Right lobe of liver (tissue), 6 donors: ENCODE measurements around the gene OGN. TPM values are rescaled to one million over a fixed set of nuclear protein-coding genes. Genes with fewer than 3 reads are reported as not detected.

Experiments
- ATAC-seq, 4 donors: fragments of 200-7000 bp; cut with Tn5 transposase; one replicate each; pipeline ENCODE4 v1.9.1; 2020; ENCODE audit warnings: mild to moderate bottlenecking in 4 of 4, moderate library complexity in 4 of 4
- DNase-seq, 3 donors: peaks; one replicate each; pipeline ENCODE4 v3.0.0-alpha.2; 2020
- H3K27ac ChIP-seq, 3 donors: fragments of 200-600 bp; one replicate each; pipeline ENCODE4 v1.8.0; 2022
- H3K27me3 ChIP-seq, 2 donors: fragments of 200-600 bp; one replicate each; pipeline ENCODE4 v1.8.0; 2022
- H3K36me3 ChIP-seq, 4 donors: fragments of 200-600 bp; sonication (generic) in 1 of 4; one replicate each; pipeline versions ENCODE4 v1.5.1 to v1.8.0; 2017 to 2022; ENCODE audit warnings: control low read depth in 1 of 4
- H3K4me1 ChIP-seq, 4 donors: fragments of 200-600 bp; sonication (generic) in 1 of 4; one replicate each; pipeline versions ENCODE4 v1.5.1 to v1.8.0; 2017 to 2022; ENCODE audit warnings: control low read depth in 1 of 4
- H3K4me3 ChIP-seq, 3 donors: fragments of 200-600 bp; one replicate each; pipeline ENCODE4 v1.8.0; 2022
- H3K9me3 ChIP-seq, 4 donors: fragments of 200-600 bp; sonication (generic) in 1 of 4; one replicate each; pipeline versions ENCODE4 v1.5.1 to v1.8.0; 2017 to 2022; ENCODE audit warnings: control low read depth in 1 of 4
- POLR2A ChIP-seq: fragments of 450-650 bp; IDR thresholded peaks from one replicate; pipeline ENCODE4 v1.6.1; 2017; ENCODE audit warnings: antibody characterized with exemption, mild to moderate bottlenecking
- WGBS: methylation state at CpG from one replicate; pipeline ENCODE4 v1.1.6; 2018; ENCODE audit warnings: low coverage, low lambda C conversion rate; ENCODE audit not compliant: insufficient coverage; ENCODE audit errors: missing lambda C conversion rate; 5-methylcytosine and 5-hydroxymethylcytosine counted together
- intact Hi-C, 2 donors: fragments of 100-400 bp; cut with DNase I; formaldehyde crosslinking; loops; one replicate each; pipeline versions ENCODE4 v1.11.2 to v1.14.1; 2022
- total RNA-seq, 6 experiments: library from RNA; depleted of rRNA in 2 of 6; stranded (reverse); fragments of >200 nt in 2 of 6; fragmentation: NEBNext Ultra II Directional in 3 of 6; extraction: Animal tissue kit (Norgen Biotek cat#: 25700) in 3 of 6; gene quantifications; one replicate each; pipeline versions ENCODE4 v1.1.0 to v1.2.4, GENCODE V29; 2016 to 2023
- TF ChIP-seq, protein P1 (sequence below), 4 donors: fragments of 200-600 bp in 3 of 4; fragments of 450-650 bp in 1 of 4; IDR thresholded peaks; one replicate each; pipeline versions ENCODE4 v1.5.1 to v1.8.0; 2016 to 2022; ENCODE audit warnings: antibody characterized with exemption in 4 of 4, mild to moderate bottlenecking in 2 of 4
- donor health status: DM: no; HTN: yes; CAD: no.
- donor health status: DM: no; HTN: no; CAD: no.
- donor health status: DM: no; HTN: no; CAD: no.
- donor health status: DM: no; HTN: yes; CAD: no.
- donor health status: DM: no; HTN: yes; CAD: no.

The OGN gene
- total RNA-seq, 6 experiments from 2014 or later = 0.31 to 1.6 (median 0.43) TPM; not detected in 1

DNA sequence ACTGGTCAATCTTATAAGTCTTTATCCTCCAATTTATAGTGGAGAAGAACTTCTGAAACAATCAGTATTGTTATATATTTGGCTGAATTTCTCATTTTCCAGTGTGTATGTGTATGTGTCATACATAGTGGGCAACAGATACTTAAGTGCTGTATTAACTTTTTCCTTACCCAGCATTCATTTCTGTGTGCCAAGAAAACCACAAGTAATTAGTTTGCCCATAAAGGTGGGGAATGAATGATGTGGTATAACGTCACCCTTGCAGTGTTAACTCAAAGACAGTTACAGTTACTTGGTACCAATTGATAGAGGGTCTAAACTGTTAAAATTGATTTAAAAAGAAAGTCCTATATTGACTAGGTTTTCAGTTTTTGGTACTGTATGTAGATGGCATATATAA, 2.0 kb downstream of the OGN start:
- intact Hi-C loops = no loop called here
- 100% methylated on average over 1 of the region's 1 CpG for WGBS
- Histone ChIP-seq H3K9me3 (no peaks in the 10 kb centered on the region), H3K4me1 (no peaks in the 10 kb centered on the region), H3K27ac (no peak overlapping the region), H3K4me3 (no peak overlapping the region), H3K27me3 (no peaks in the 10 kb centered on the region), H3K36me3 (no peaks in the 10 kb centered on the region)
- TF ChIP-seq POLR2A = no peak
- TF ChIP-seq, protein P1, sequence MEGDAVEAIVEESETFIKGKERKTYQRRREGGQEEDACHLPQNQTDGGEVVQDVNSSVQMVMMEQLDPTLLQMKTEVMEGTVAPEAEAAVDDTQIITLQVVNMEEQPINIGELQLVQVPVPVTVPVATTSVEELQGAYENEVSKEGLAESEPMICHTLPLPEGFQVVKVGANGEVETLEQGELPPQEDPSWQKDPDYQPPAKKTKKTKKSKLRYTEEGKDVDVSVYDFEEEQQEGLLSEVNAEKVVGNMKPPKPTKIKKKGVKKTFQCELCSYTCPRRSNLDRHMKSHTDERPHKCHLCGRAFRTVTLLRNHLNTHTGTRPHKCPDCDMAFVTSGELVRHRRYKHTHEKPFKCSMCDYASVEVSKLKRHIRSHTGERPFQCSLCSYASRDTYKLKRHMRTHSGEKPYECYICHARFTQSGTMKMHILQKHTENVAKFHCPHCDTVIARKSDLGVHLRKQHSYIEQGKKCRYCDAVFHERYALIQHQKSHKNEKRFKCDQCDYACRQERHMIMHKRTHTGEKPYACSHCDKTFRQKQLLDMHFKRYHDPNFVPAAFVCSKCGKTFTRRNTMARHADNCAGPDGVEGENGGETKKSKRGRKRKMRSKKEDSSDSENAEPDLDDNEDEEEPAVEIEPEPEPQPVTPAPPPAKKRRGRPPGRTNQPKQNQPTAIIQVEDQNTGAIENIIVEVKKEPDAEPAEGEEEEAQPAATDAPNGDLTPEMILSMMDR (IDR thresholded peaks at IDR 0.05) = no peak
- no peak for DNase-seq
- no peak for ATAC-seq

DNA sequence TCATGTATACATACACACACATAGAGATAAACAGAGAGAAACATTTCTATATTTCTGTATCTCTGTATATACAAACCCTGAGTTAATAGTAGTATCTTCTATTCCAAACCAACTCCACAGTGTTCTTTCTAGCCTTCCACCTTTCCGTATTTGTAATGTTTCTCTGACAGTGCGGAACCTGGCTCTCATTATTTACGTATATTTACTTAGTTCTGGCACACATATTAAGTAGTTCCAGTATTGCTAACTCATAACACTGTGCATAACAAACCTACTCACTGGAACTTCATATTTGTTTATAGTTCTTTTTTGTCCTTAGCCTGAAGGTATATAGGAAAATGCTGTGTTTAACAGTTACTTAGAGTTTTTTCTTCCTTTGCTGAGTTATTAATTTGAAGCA, 6.5 kb downstream of the OGN start:
- H3K36me3 ChIP-seq = no peaks in the 10 kb centered on the region
- no peaks in the 10 kb centered on the region for H3K27me3 ChIP-seq
- no peaks in the 10 kb centered on the region for H3K9me3 ChIP-seq
- H3K4me1 ChIP-seq = no peaks in the 10 kb centered on the region
- H3K4me3 ChIP-seq = no peak overlapping the region
- ATAC-seq = no peak
- no peak for TF ChIP-seq POLR2A
- TF ChIP-seq, protein P1 (IDR thresholded peaks at IDR 0.05) = no peak
- no peak overlapping the region for H3K27ac ChIP-seq
- intact Hi-C loops = no loop called here
- 79% methylated on average over 3 of the region's 3 CpGs for WGBS
- no peak for DNase-seq

- no peaks in the 10 kb centered on the region for H3K36me3 ChIP-seq
- intact Hi-C loops = no loop called here
- H3K4me1 ChIP-seq = no peaks in the 10 kb centered on the region
- no peaks in the 10 kb centered on the region for H3K9me3 ChIP-seq
- 100% methylated on average over 1 of the region's 1 CpG for WGBS
- no peak overlapping the region for H3K27ac ChIP-seq
- DNase-seq (no peak), ATAC-seq (no peak)
- H3K27me3 ChIP-seq = no peaks in the 10 kb centered on the region
- no peak for TF ChIP-seq POLR2A
- TF ChIP-seq, protein P1 (IDR thresholded peaks at IDR 0.05) = no peak
- H3K4me3 ChIP-seq = no peak overlapping the region
These were observed 8.8 kb downstream of the OGN start for GRCh38 chr9:92395617-92396016.

- peak overlapping the region in 2 of 3 donors; percentile 4 to 17 for H3K27ac ChIP-seq
- TF ChIP-seq POLR2A = no peak
- TF ChIP-seq, protein P1 (IDR thresholded peaks at IDR 0.05) = no peak
- ATAC-seq (peak; percentile 72 to 86 (median 81)), DNase-seq (no peak)
- H3K4me3 ChIP-seq = no peak overlapping the region
- H3K4me1 ChIP-seq = no peaks in the 10 kb centered on the region
- H3K9me3 ChIP-seq = no peaks in the 10 kb centered on the region
- intact Hi-C loops = no loop called here
- H3K36me3 ChIP-seq = no peaks in the 10 kb centered on the region
- H3K27me3 ChIP-seq = no peaks in the 10 kb centered on the region
- WGBS = 11% methylated on average over 1 of the region's 1 CpG
These were observed 10.7 kb downstream of the OGN start for GRCh38 chr9:92393686-92394085.

- Histone ChIP-seq H3K27ac (no peak overlapping the region), H3K4me3 (no peak overlapping the region), H3K9me3 (no peaks in the 10 kb centered on the region), H3K36me3 (no peaks in the 10 kb centered on the region), H3K27me3 (no peaks in the 10 kb centered on the region), H3K4me1 (no peaks in the 10 kb centered on the region)
- DNase-seq (no peak), ATAC-seq (no peak)
- 85% methylated on average over 2 of the region's 2 CpGs for WGBS
- TF ChIP-seq, protein P1 (IDR thresholded peaks at IDR 0.05) = no peak
- no peak for TF ChIP-seq POLR2A
- intact Hi-C loops = no loop called here
These were observed 11.7 kb downstream of the OGN start for GRCh38 chr9:92392690-92393089.
